Spleen (tissue), 11 donors: ENCODE results near the gene VGF. TPM values are rescaled to one million over a fixed set of nuclear protein-coding genes. Genes with fewer than 3 reads are reported as not detected.

ENCODE experiments used
- DNase-seq: peaks from one replicate; pipeline ENCODE4 v3.0.0-alpha.2; 2020
- H3K27ac ChIP-seq, 8 donors: fragments of 200-600 bp; sonication (generic) in 7 of 8; 1 replicate in 4 of 8; 2 replicates in 4 of 8; pipeline versions ENCODE4 v1.5.0 to v1.8.0; 2016 to 2021; ENCODE audit warnings: inconsistent platforms in 4 of 8, mild to moderate bottlenecking in 4 of 8, moderate library complexity in 1 of 8
- H3K27me3 ChIP-seq, 7 donors: fragments of 200-600 bp; sonication (generic) in 6 of 7; replicated peaks in 1 of 7; 1 replicate in 4 of 7; 2 replicates in 3 of 7; pipeline versions ENCODE4 v1.5.0 to v1.8.0; 2016 to 2021; ENCODE audit warnings: inconsistent platforms in 3 of 7, mild to moderate bottlenecking in 1 of 7
- H3K36me3 ChIP-seq, 6 donors: fragments of 200-600 bp; sonication (generic) in 5 of 6; 1 replicate in 4 of 6; 2 replicates in 2 of 6; pipeline versions ENCODE4 v1.5.0 to v1.8.0; 2016 to 2021; ENCODE audit warnings: inconsistent platforms in 2 of 6
- H3K4me1 ChIP-seq, 6 donors: fragments of 200-600 bp; sonication (generic) in 5 of 6; 1 replicate in 3 of 6; 2 replicates in 3 of 6; pipeline versions ENCODE4 v1.5.0 to v1.8.0; 2016 to 2021; ENCODE audit warnings: inconsistent platforms in 3 of 6
- H3K4me3 ChIP-seq, 8 donors: fragments of 200-600 bp; sonication (generic) in 7 of 8; 1 replicate in 4 of 8; 2 replicates in 4 of 8; pipeline versions ENCODE4 v1.5.0 to v1.8.0; 2016 to 2021; ENCODE audit warnings: inconsistent platforms in 4 of 8, mild to moderate bottlenecking in 4 of 8, moderate library complexity in 2 of 8
- H3K9me3 ChIP-seq, 8 donors: fragments of 200-600 bp; sonication (generic) in 7 of 8; 1 replicate in 4 of 8; 2 replicates in 4 of 8; pipeline versions ENCODE4 v1.5.0 to v1.8.0; 2016 to 2021; ENCODE audit warnings: inconsistent platforms in 4 of 8
- CTCF ChIP-seq, 11 experiments: fragments of 200-600 bp in 7 of 11; fragments of 450-650 bp in 4 of 11; sonication (generic) in 4 of 11; IDR thresholded peaks in 8 of 11; conservative IDR thresholded peaks in 3 of 11; 1 replicate in 7 of 11; 2 replicates in 4 of 11; pipeline versions ENCODE4 v1.4.0 to v1.8.0; 2016 to 2021; ENCODE audit warnings: antibody characterized with exemption in 11 of 11, inconsistent platforms in 4 of 11, mild to moderate bottlenecking in 1 of 11
- POLR2A ChIP-seq, 3 donors: fragments of 450-650 bp; IDR thresholded peaks; one replicate each; pipeline ENCODE4 v1.5.1; 2017; ENCODE audit warnings: antibody characterized with exemption in 3 of 3, mild to moderate bottlenecking in 1 of 3
- POLR2AphosphoS5 ChIP-seq, 3 donors: sonication (generic); formaldehyde crosslinking; IDR thresholded peaks; one replicate each; pipeline ENCODE4 v1.5.1; 2017; ENCODE audit warnings: antibody characterized with exemption in 3 of 3
- WGBS, 5 donors: extraction: QIAGEN DNeasy Blood & Tissue Kit in 3 of 5; methylation state at CpG; one replicate each; pipeline versions ENCODE4 v1.1.5 to v1.1.7; 2013 to 2018; 5-methylcytosine and 5-hydroxymethylcytosine counted together
- intact Hi-C: fragments of 100-400 bp; cut with DNase I; formaldehyde crosslinking; loops from one replicate; pipeline ENCODE4 v1.15.0; 2023; ENCODE audit warnings: low total_unique reads
- polyA plus RNA-seq, 3 donors: library from polyadenylated mRNA; stranded (reverse); fragments of 200-250 nt; gene quantifications; one replicate each; pipeline ENCODE4 v1.2.1, GENCODE V29; 2013
- total RNA-seq, 7 donors: library from RNA; depleted of rRNA in 3 of 7; stranded (reverse); fragments of >200 nt in 3 of 7; fragmentation: NEBNext Ultra II Directional in 4 of 7; extraction: Animal tissue kit (Norgen Biotek cat#: 25700) in 4 of 7; gene quantifications; one replicate each; pipeline versions ENCODE4 v1.1.0 to v1.2.1, GENCODE V29; 2016 to 2021
- donor health status: healthy with polysubstance abuse.
- donor health status: DM: no; HTN: no; CAD: no; lungs with moderate emphysema.
- donor health status: DM: no; HTN: no; CAD: no.
- donor health status: Bipolar disorder and iron deficiency.
- donor health status: healthy.
- donor health status: DM: no; HTN: no; CAD: no.
- donor health status: DM: yes; HTN: yes; CAD: no.

The VGF gene
- total and polyA plus RNA-seq, 10 donors, result 0.06 to 0.21 (median 0.14) TPM; not detected in 6

GRCh38 chr7:101164071-101164840, 1.1 kb downstream of the VGF start:
- Histone ChIP-seq H3K9me3 (peaks cover 0 to 6% (median 0%) of the 10 kb centered on the region in 8 donors), H3K27me3 (peaks cover 0 to 76% (median 72%) of the 10 kb centered on the region in 7 donors), H3K27ac (no peak overlapping the region), H3K36me3 (peaks cover 0 to 19% (median 4%) of the 10 kb centered on the region in 6 donors), H3K4me1 (peaks cover 29 to 59% (median 44%) of the 10 kb centered on the region in 6 donors), H3K4me3 (peak overlapping the region in 7 of 8 donors; percentile 30 to 75 (median 47))
- intact Hi-C loops, result no loop called here
- WGBS, 5 donors, result 3 to 6% (median 3%) methylated on average over 13 to 75 of the region's 75 CpGs
- DNase-seq, result peak; percentile 76
- TF ChIP-seq POLR2A (IDR thresholded peaks at IDR 0.05) (no peak), POLR2AphosphoS5 (IDR thresholded peaks at IDR 0.05) (no peak), CTCF (IDR thresholded peaks at IDR 0.05 in 8 of 11, conservative IDR thresholded peaks at IDR 0.05 in 3 of 11) (no peak)

GRCh38 chr7:101163279-101164070, 1.9 kb downstream of the VGF start:
- Histone ChIP-seq H3K4me3 (peak overlapping the region; percentile 30 to 75 (median 47)), H3K9me3 (peaks cover 0 to 6% (median 0%) of the 10 kb centered on the region in 8 donors), H3K27me3 (peaks cover 0 to 68% (median 64%) of the 10 kb centered on the region in 7 donors), H3K36me3 (peaks cover 0 to 27% (median 6%) of the 10 kb centered on the region in 6 donors), H3K4me1 (peaks cover 29 to 54% (median 43%) of the 10 kb centered on the region in 6 donors), H3K27ac (no peak overlapping the region)
- DNase-seq, result peak; percentile 82
- TF ChIP-seq POLR2AphosphoS5 (IDR thresholded peaks at IDR 0.05), result no peak
- TF ChIP-seq CTCF (IDR thresholded peaks at IDR 0.05 in 8 of 11, conservative IDR thresholded peaks at IDR 0.05 in 3 of 11), result no peak
- no peak for TF ChIP-seq POLR2A (IDR thresholded peaks at IDR 0.05)
- WGBS, 5 donors, result 1 to 2% (median 2%) methylated on average over 56 to 89 of the region's 92 CpGs
- intact Hi-C loops, result no loop called here

GRCh38 chr7:101162551-101163278, 2.7 kb downstream of the VGF start:
- WGBS, 5 donors, result 1 to 21% (median 2%) methylated on average over 6 to 74 of the region's 74 CpGs
- peaks cover 0 to 61% (median 56%) of the 10 kb centered on the region in 7 donors for H3K27me3 ChIP-seq
- H3K36me3 ChIP-seq, result peaks cover 0 to 34% (median 10%) of the 10 kb centered on the region in 6 donors
- TF ChIP-seq POLR2AphosphoS5 (IDR thresholded peaks at IDR 0.05) (peak; percentile 12 to 63 (median 62)), POLR2A (IDR thresholded peaks at IDR 0.05) (no peak)
- peak overlapping the region in 1 of 8 donors; percentile 21 for H3K27ac ChIP-seq
- intact Hi-C loops, result no loop called here
- H3K9me3 ChIP-seq, result peaks cover 0 to 6% (median 0%) of the 10 kb centered on the region in 8 donors
- peaks cover 29 to 54% (median 43%) of the 10 kb centered on the region in 6 donors for H3K4me1 ChIP-seq
- peak; percentile 83 for DNase-seq
- H3K4me3 ChIP-seq, result peak overlapping the region; percentile 18 to 75 (median 46)
